ENCODE results near the gene PCDHGA1. TPM values are rescaled to one million over a fixed set of nuclear protein-coding genes. Genes with fewer than 3 reads are reported as not detected.
A peak's percentile ranks its signal among the peaks of the same experiment; 100 is the strongest.
"Not testable (repeated sequence)": the region's sequence is repeated elsewhere in the genome, so short reads cannot be mapped to it uniquely, and the experiment has no call there.

Gene PCDHGA1
- total RNA-seq, 2 donors from 2014 or later, result 0.11 TPM; not detected in 1

DNA sequence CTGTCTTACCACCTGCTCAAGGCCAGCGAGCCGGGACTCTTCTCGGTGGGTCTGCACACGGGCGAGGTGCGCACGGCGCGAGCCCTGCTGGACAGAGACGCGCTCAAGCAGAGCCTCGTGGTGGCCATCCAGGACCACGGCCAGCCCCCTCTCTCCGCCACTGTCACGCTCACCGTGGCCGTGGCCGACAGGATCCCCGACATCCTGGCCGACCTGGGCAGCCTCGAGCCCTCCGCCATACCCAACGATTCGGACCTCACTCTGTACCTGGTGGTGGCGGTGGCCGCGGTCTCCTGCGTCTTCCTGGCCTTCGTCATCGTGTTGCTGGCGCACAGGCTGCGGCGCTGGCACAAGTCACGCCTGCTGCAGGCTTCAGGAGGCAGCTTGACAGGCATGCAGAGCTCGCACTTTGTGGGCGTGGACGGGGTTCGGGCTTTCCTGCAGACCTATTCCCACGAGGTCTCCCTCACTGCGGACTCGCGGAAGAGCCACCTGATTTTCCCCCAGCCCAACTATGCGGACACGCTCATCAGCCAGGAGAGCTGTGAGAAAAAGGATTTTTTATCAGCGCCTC lies 10.6 kb downstream of the PCDHGA1 start:
- peaks cover 54 to 79% of the 10 kb centered on the region in 2 donors for H3K36me3 Mint-ChIP-seq
- not testable (repeated sequence) for H3K27ac Mint-ChIP-seq; DNase-seq (ENCODE audit: low spot score in 2 of 2); ATAC-seq
- peaks cover 41 to 45% of the 10 kb centered on the region in 2 donors for H3K9me3 Mint-ChIP-seq

DNA sequence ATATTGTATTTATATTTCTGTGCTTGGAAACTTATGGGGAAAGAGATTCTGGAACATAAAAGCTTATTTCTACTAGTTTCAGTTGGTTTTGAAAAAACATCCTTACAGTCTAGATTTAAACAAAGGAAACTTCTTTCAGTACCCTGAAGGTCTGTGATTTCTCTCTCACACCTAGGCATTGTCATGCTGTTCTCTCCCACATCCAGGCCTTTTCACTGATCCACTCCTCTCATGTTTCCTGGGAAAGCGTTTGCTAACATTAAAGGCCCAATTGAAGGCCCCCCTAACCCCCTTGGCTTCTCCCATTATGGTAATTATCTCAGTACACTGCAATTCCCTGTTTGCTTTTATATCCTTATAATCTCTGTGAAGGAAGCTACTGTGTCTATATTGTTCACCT lies 12.5 kb downstream of the PCDHGA1 start:
- Mint-ChIP-seq H3K9me3 (peaks cover 42 to 46% of the 10 kb centered on the region in 2 donors), H3K27ac (no peak overlapping the region), H3K36me3 (peaks cover 63 to 78% of the 10 kb centered on the region in 2 donors)
- ATAC-seq (no peak), DNase-seq (ENCODE audit: low spot score in 2 of 2) (no peak)

DNA sequence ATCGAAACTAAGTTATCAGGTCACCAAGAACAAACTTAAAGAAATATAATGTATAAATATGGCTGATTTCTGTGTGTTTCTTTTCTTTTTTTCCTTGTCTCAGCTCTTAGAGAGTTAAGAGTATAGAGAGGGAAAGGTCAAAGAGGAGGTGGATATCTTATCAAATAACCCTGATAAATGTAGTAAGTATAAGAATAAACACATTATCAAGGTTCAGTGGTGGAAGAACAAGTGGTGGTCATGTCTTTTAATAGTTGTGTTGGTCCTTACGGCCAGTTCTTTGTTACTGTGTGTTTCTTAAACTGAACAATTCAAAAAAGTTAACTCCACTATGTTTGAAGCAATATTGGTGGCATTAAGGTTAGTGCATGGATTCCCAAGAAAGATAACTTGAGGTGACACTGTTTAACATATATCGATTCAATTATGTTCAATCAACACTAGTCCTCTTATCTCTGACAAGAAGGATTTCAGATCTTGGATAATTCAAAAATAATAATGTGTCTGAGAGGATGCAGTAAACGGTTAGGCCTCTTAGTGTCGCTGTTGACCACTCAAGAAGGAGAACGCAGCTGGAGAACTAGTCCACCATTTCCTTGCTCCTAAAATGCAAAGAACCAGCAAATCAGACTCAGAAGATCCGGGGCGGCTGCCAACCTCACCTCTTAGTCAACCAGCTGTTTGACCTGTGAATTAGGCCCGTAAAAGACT lies 13.1 kb downstream of the PCDHGA1 start, which contains the start of gene PCDHGA3:
PCDHGA3 (plus strand) TSS at position 588 of the 711 bp plus-strand sequence. CDS start 205 bp downstream, outside the sequence.
- no peak for ATAC-seq

DNA sequence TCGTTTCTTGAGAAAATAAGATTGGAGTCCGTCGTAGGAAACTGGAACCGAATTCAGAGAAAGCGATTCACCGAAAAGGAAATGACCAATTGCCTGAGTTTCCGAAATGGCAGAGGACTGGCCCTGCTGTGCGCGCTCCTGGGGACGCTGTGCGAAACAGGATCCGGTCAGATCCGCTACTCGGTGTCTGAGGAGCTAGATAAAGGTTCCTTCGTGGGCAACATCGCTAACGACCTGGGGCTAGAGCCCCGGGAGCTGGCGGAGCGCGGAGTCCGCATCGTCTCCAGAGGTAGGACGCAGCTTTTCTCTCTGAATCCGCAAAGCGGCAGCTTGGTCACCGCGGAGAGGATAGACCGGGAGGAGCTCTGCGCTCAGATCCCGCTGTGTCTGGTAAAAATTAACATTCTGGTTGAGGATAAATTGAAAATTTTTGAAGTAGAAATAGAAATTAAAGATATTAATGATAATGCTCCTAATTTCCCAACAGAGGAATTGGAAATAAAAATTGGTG lies 13.7 kb downstream of the PCDHGA1 start:
- Mint-ChIP-seq H3K27ac (no peak overlapping the region), H3K9me3 (peaks cover 34 to 37% of the 10 kb centered on the region in 2 donors), H3K36me3 (peaks cover 52 to 69% of the 10 kb centered on the region in 2 donors)
- ATAC-seq (no peak), DNase-seq (ENCODE audit: low spot score in 2 of 2) (no peak)

More for the DNA sequence above, 13.1 kb downstream of the PCDHGA1 start, which contains the start of gene PCDHGA3:
- Mint-ChIP-seq H3K27ac (no peak within 1 kb of the TSS), H3K9me3 (peaks cover 37 to 39% of the 10 kb centered on the region in 2 donors), H3K36me3 (peaks cover 58 to 72% of the 10 kb centered on the region in 2 donors)
- DNase-seq (ENCODE audit: low spot score in 2 of 2), result peak in 1 of 2 donors; percentile 31

DNA sequence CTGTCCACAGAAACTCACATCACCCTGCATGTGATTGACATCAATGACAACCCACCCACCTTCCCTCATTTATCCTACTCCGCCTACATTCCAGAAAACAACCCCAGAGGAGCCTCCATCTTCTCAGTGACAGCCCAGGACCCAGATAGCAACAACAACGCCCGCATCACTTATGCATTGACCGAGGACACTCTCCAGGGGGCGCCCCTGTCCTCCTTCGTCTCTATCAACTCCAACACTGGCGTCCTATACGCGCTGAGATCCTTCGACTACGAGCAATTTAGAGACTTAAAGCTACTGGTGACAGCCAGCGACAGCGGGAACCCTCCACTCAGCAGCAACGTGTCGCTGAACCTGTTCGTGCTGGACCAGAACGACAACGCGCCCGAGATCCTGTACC lies 15.0 kb downstream of the PCDHGA1 start:
- H3K36me3 Mint-ChIP-seq, result peaks cover 47 to 66% of the 10 kb centered on the region in 2 donors
- no peak for DNase-seq (ENCODE audit: low spot score in 2 of 2)
- no peak for ATAC-seq

DNA sequence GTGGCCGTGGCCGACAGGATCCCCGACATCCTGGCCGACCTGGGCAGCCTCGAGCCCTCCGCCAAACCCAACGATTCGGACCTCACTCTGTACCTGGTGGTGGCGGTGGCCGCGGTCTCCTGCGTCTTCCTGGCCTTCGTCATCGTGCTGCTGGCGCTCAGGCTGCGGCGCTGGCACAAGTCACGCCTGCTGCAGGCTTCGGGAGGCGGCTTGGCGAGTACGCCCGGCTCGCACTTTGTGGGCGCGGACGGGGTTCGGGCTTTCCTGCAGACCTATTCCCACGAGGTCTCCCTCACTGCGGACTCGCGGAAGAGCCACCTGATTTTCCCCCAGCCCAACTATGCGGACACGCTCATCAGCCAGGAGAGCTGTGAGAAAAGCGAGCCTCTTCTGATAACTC lies 15.7 kb downstream of the PCDHGA1 start:
- ATAC-seq; DNase-seq (ENCODE audit: low spot score in 2 of 2); H3K27ac Mint-ChIP-seq: not testable (repeated sequence)
- Mint-ChIP-seq H3K9me3 (peaks cover 30 to 35% of the 10 kb centered on the region in 2 donors), H3K36me3 (peaks cover 48 to 66% of the 10 kb centered on the region in 2 donors)

More for the DNA sequence above, 15.0 kb downstream of the PCDHGA1 start:
- peaks cover 32 to 37% of the 10 kb centered on the region in 2 donors for H3K9me3 Mint-ChIP-seq
- H3K27ac Mint-ChIP-seq, result no peak overlapping the region

DNA sequence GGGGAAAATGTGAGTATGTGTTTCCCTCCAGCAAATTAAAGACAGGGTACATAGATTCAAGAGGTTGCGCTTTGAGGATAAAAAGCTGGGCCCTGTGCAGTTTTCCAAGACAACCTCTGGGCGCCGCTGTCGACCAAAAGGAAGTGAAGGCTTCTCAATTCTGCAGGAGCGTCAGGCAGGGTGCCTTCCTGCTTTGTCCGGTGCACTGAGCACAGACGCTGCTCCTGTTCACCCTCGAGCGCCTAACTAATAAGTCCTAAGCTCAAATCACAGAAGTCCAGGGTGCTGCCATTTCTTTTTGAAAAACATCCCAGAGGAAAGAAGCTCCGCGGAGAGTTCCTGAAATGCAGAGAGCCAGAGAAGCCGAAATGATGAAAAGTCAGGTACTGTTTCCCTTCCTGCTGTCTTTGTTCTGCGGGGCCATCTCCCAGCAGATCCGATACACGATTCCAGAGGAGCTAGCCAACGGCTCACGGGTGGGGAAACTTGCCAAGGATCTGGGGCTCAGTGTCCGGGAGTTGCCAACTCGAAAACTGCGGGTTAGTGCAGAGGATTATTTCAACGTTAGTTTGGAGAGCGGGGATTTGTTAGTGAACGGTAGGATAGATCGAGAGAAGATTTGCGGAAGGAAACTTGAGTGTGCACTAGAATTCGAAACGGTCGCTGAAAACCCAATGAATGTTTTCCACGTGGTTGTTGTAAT lies 19.8 kb downstream of the PCDHGA1 start, which contains the start of gene PCDHGB1:
PCDHGB1 (plus strand) TSS at position 183 of the 703 bp plus-strand sequence; CDS start at position 345, 162 bp downstream.
- no peak for ATAC-seq
- H3K27ac Mint-ChIP-seq, result no peak within 1 kb of the TSS

DNA sequence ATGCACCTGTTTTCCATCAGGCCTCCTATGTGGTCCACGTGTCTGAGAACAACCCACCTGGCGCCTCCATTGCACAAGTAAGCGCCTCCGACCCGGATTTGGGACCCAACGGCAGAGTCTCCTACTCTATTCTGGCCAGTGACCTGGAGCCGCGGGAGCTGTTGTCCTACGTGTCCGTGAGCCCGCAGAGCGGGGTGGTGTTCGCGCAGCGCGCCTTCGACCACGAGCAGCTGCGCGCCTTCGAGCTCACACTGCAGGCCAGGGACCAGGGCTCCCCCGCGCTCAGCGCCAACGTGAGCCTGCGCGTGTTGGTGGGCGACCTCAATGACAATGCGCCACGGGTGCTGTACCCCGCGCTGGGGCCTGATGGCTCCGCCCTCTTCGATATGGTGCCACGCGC lies 21.3 kb downstream of the PCDHGA1 start:
- Mint-ChIP-seq H3K9me3 (peaks cover 14 to 33% of the 10 kb centered on the region in 2 donors), H3K36me3 (peaks cover 28 to 61% of the 10 kb centered on the region in 2 donors), H3K27ac (no peak overlapping the region)
- ATAC-seq, result no peak
- no peak for DNase-seq (ENCODE audit: low spot score in 2 of 2)

More for the DNA sequence above, 19.8 kb downstream of the PCDHGA1 start, which contains the start of gene PCDHGB1:
- no peak for DNase-seq (ENCODE audit: low spot score in 2 of 2)
- Mint-ChIP-seq H3K36me3 (peaks cover 36 to 59% of the 10 kb centered on the region in 2 donors), H3K9me3 (peaks cover 19 to 30% of the 10 kb centered on the region in 2 donors)

DNA sequence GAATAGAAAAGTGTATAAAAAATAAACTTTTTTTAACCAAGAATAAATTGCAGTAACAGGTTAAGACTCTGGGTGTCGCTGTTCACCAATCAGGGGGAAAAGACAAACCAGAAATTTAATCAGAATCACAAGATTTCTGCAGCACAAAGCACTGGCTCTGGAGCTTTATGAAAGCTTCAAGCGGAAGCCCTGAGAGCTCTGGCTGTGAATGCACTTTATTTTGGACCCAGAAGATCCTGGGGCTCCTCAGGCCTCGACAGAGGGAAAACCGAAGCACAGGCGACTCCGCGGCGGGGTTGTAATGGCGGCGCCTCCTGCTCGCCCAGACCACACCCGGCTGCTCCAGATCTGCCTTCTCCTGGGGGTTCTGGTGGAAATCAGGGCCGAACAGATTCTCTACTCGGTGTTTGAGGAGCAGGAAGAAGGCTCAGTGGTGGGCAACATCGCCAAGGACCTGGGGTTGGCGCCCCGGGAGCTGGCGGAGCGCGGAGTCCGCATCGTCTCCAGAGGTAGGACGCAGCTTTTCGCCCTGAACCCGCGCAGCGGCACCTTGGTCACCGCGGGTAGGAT lies 24.7 kb downstream of the PCDHGA1 start, which contains the start of gene PCDHGA4:
PCDHGA4 (plus strand) TSS at position 122 of the 570 bp plus-strand sequence; CDS start at position 209, 87 bp downstream.
- Mint-ChIP-seq H3K9me3 (peaks cover 13 to 31% of the 10 kb centered on the region in 2 donors), H3K36me3 (peaks cover 29 to 67% of the 10 kb centered on the region in 2 donors), H3K27ac (no peak within 1 kb of the TSS)
- no peak for ATAC-seq
- no peak for DNase-seq (ENCODE audit: low spot score in 2 of 2)

DNA sequence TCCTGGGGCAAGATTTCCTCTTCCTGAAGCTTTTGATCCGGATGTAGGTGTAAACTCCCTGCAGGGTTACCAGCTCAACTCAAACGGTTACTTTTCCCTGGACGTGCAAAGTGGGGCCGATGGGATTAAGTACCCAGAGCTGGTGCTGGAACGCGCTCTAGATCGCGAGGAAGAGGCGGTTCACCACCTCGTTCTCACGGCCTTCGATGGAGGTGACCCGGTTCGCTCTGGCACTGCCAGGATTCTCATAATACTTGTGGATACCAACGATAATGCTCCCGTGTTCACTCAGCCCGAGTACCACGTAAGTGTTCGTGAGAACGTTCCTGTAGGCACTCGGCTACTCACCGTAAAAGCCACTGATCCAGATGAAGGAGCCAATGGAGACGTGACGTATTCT lies 25.3 kb downstream of the PCDHGA1 start:
- no peak for ATAC-seq
- peaks cover 29 to 67% of the 10 kb centered on the region in 2 donors for H3K36me3 Mint-ChIP-seq

DNA sequence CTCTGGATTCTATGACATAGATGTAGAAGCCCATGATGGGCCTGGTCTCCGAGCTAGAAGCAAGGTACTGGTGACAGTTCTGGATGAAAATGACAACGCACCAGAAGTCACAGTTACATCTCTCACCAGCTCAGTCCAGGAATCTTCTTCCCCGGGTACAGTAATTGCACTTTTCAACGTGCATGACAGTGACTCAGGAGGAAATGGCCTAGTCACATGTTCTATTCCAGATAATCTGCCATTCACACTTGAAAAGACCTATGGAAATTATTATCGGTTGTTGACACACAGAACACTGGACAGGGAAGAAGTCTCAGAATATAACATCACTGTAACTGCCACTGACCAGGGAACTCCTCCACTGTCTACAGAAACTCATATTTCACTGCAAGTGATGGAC lies 25.8 kb downstream of the PCDHGA1 start:
- ATAC-seq, result no peak
- no peak overlapping the region for H3K27ac Mint-ChIP-seq
- H3K36me3 Mint-ChIP-seq, result peaks cover 30 to 67% of the 10 kb centered on the region in 2 donors
- DNase-seq (ENCODE audit: low spot score in 2 of 2), result no peak
- H3K9me3 Mint-ChIP-seq, result peaks cover 15 to 33% of the 10 kb centered on the region in 2 donors

More for the DNA sequence above, 25.3 kb downstream of the PCDHGA1 start:
- peaks cover 10 to 29% of the 10 kb centered on the region in 2 donors for H3K9me3 Mint-ChIP-seq
- DNase-seq (ENCODE audit: low spot score in 2 of 2), result no peak
- no peak overlapping the region for H3K27ac Mint-ChIP-seq

DNA sequence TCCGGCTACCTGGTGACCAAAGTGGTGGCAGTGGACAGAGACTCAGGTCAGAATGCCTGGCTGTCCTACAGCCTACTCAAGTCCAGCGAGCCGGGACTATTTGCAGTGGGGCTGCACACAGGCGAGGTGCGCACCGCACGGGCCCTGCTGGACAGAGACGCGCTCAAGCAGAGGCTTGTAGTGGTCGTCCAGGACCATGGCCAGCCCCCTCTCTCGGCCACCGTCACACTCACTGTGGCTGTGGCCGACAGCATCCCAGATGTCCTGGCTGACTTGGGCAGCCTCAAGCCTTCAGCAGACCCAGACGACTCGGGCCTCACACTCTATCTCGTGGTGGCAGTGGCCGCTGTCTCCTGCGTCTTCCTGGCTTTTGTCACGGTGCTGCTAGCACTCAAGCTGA lies 26.6 kb downstream of the PCDHGA1 start:
- H3K9me3 Mint-ChIP-seq, result peaks cover 18 to 40% of the 10 kb centered on the region in 2 donors
- peaks cover 36 to 68% of the 10 kb centered on the region in 2 donors for H3K36me3 Mint-ChIP-seq
- no peak overlapping the region for H3K27ac Mint-ChIP-seq
- no peak for DNase-seq (ENCODE audit: low spot score in 2 of 2)
- no peak for ATAC-seq

DNA sequence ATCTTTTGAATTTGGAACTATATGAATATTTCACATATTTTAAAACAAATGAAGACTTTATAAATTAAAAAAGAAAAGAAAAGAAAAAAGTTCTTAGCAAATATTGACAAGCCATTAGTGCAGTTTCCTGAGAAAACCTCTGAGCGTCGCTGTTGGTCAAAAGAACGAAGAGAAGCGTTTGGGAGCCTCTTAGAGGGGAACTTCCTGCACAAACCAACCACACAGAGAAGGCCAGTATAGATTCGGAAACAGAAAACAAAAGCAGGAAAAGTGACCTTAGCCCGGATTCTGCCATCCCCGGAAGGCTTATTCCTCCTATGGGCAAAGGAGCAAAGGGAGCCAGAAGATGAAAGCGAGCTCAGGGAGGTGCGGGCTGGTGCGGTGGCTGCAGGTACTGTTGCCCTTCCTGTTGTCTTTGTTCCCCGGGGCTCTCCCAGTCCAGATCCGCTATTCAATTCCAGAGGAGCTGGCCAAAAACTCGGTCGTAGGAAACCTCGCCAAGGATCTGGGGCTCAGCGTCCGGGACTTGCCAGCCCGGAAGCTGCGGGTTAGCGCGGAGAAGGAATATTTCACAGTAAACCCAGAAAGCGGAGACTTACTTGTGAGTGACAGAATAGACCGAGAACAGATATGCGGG lies 29.6 kb downstream of the PCDHGA1 start, which contains the start of gene PCDHGB2:
PCDHGB2 (plus strand) TSS at position 205 of the 637 bp plus-strand sequence; CDS start at position 347, 142 bp downstream.
- Mint-ChIP-seq H3K27ac (peak within 1 kb of the TSS in 1 of 2 donors; percentile 24), H3K36me3 (peaks cover 49 to 77% of the 10 kb centered on the region in 2 donors), H3K9me3 (peaks cover 36 to 51% of the 10 kb centered on the region in 2 donors)
- ATAC-seq, result no peak
- DNase-seq (ENCODE audit: low spot score in 2 of 2), result no peak

DNA sequence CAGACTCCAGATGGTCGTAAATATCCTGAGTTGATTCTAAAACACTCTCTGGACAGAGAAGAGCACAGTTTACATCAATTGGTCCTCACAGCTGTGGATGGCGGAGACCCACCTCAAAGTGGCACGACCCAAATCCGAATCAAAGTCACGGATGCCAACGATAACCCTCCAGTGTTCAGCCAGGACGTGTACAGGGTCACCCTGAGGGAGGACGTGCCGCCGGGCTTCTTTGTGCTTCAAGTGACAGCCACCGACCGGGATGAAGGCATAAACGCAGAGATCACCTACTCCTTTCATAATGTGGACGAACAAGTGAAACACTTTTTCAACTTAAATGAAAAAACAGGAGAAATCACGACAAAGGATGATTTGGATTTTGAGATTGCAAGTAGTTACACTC lies 30.4 kb downstream of the PCDHGA1 start:
- H3K9me3 Mint-ChIP-seq, result peaks cover 42 to 57% of the 10 kb centered on the region in 2 donors
- ATAC-seq (no peak), DNase-seq (ENCODE audit: low spot score in 2 of 2) (no peak)
- peaks cover 57 to 77% of the 10 kb centered on the region in 2 donors for H3K36me3 Mint-ChIP-seq
- peak overlapping the region in 1 of 2 donors; percentile 24 for H3K27ac Mint-ChIP-seq

DNA sequence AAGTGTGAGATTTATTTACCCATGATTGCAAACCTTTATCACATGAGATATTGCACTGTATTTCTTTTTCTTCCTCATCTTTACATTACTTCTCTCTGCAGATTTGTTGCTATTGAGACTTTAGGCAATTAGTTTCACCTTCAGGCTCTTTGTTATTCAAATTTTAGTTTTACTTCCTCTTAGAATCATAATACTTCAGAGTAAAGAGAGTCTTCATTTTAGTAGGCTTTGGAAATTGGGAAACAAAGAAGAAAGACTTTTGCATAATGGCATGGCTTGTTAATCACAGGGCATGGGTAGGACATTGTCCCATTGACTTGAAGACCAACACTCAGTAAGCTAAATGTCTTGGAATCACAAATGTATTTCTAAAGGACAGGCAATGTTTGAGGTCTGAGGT lies 32.4 kb downstream of the PCDHGA1 start:
- H3K9me3 Mint-ChIP-seq, result peaks cover 41 to 54% of the 10 kb centered on the region in 2 donors
- ATAC-seq (no peak), DNase-seq (ENCODE audit: low spot score in 2 of 2) (no peak)
- H3K36me3 Mint-ChIP-seq, result peaks cover 52 to 68% of the 10 kb centered on the region in 2 donors
- H3K27ac Mint-ChIP-seq, result no peak overlapping the region
